Loucy (cell line): ENCODE data around the gene MATN4.

Source experiments
- CTCF ChIP-seq: fragments of 200-600 bp; sonication (generic); conservative IDR thresholded peaks from 2 replicates; pipeline ENCODE4 v1.5.1; 2014; ENCODE audit warnings: mild to moderate bottlenecking, antibody characterized with exemption, low read length
- EZH2phosphoT487 ChIP-seq: fragments of 200-600 bp; IDR thresholded peaks from 2 replicates; pipeline ENCODE4 v1.6.1; 2018; ENCODE audit warnings: antibody characterized with exemption, mild to moderate bottlenecking, moderate library complexity, borderline replicate concordance

- TF ChIP-seq CTCF (no peak), EZH2phosphoT487 (no peak)
Measured at GRCh38 chr20:45293041-45294002, 14.8 kb downstream of the MATN4 start.
